Lower leg skin (tissue), 4 donors: ENCODE results near the gene EPC2. TPM values are rescaled to one million over a fixed set of nuclear protein-coding genes. Genes with fewer than 3 reads are reported as not detected.

Experiments used
- DNase-seq, 2 donors: peaks; one replicate each; pipeline ENCODE4 v3.0.0-alpha.2; 2019; ENCODE audit warnings: low spot score in 2 of 2
- H3K4me3 ChIP-seq: fragments of 200-600 bp; sonication (generic); 2 replicates; pipeline ENCODE4 v1.5.1; 2017; ENCODE audit warnings: mild to moderate bottlenecking, low read depth; ENCODE audit not compliant: poor library complexity, severe bottlenecking
- CTCF ChIP-seq, 3 donors: fragments of 450-650 bp; IDR thresholded peaks; one replicate each; pipeline ENCODE4 v1.5.1; 2016; ENCODE audit warnings: antibody characterized with exemption in 3 of 3, mild to moderate bottlenecking in 3 of 3, moderate library complexity in 2 of 3
- POLR2A ChIP-seq, 2 donors: fragments of 450-650 bp; IDR thresholded peaks; one replicate each; pipeline ENCODE4 v1.6.1; 2016 to 2017; ENCODE audit warnings: antibody characterized with exemption in 2 of 2, mild to moderate bottlenecking in 1 of 2, moderate library complexity in 1 of 2
- WGBS, 2 donors: methylation state at CpG; one replicate each; pipeline ENCODE4 v1.1.5; 2018; 5-methylcytosine and 5-hydroxymethylcytosine counted together
- intact Hi-C: fragments of 100-400 bp; cut with DNase I; formaldehyde crosslinking; loops from one replicate; pipeline ENCODE4 v1.15.0; 2023; ENCODE audit warnings: low total_unique reads
- total RNA-seq, 4 donors: library from RNA; depleted of rRNA; stranded (reverse); fragments of >200 nt; gene quantifications; one replicate each; pipeline ENCODE4 v1.1.0, GENCODE V29; 2016

EPC2 gene
- total RNA-seq, 4 donors from 2014 or later = 15.4 to 25.3 (median 24.0) TPM

GRCh38 chr2:148730085-148730484 is 85.5 kb downstream of the EPC2 start:
- H3K4me3 ChIP-seq = no peak overlapping the region
- no peak for TF ChIP-seq CTCF (IDR thresholded peaks at IDR 0.05)
- TF ChIP-seq POLR2A (IDR thresholded peaks at IDR 0.05) = no peak
- DNase-seq = no peak
- intact Hi-C loops = no loop called here

GRCh38 chr2:148737742-148738141 is 93.2 kb downstream of the EPC2 start:
- 95 to 96% methylated on average over 5 of the region's 5 CpGs for WGBS, 2 donors
- TF ChIP-seq CTCF (IDR thresholded peaks at IDR 0.05) (no peak), POLR2A (IDR thresholded peaks at IDR 0.05) (no peak)
- no peak for DNase-seq
- intact Hi-C loops = no loop called here
- H3K4me3 ChIP-seq = no peak overlapping the region

GRCh38 chr2:148739454-148740105 is 95.0 kb downstream of the EPC2 start:
- no peak for TF ChIP-seq POLR2A (IDR thresholded peaks at IDR 0.05)
- no peak for TF ChIP-seq CTCF (IDR thresholded peaks at IDR 0.05)
- H3K4me3 ChIP-seq = no peak overlapping the region
- 77 to 94% methylated on average over 2 of the region's 2 CpGs for WGBS, 2 donors
- intact Hi-C loops = no loop called here
- no peak for DNase-seq

- no peak overlapping the region for H3K4me3 ChIP-seq
- TF ChIP-seq POLR2A (IDR thresholded peaks at IDR 0.05) (no peak), CTCF (IDR thresholded peaks at IDR 0.05) (no peak)
- intact Hi-C loops = no loop called here
- DNase-seq = no peak
- 53 to 60% methylated on average over 4 of the region's 4 CpGs for WGBS, 2 donors
These were observed 97.8 kb downstream of the EPC2 start for GRCh38 chr2:148742373-148742772.

- intact Hi-C loops = no loop called here
- DNase-seq = no peak
- TF ChIP-seq POLR2A (IDR thresholded peaks at IDR 0.05) (no peak), CTCF (IDR thresholded peaks at IDR 0.05) (no peak)
- H3K4me3 ChIP-seq = no peak overlapping the region
- WGBS, 2 donors = 89 to 93% methylated on average over 3 of the region's 3 CpGs
These were observed 100.8 kb downstream of the EPC2 start for GRCh38 chr2:148745151-148745851.
